Pancreas (tissue), 10 donors: ENCODE results near the gene TMEM151A. TPM values are rescaled to one million over a fixed set of nuclear protein-coding genes. Genes with fewer than 3 reads are reported as not detected.

Experiments used
- ATAC-seq, 4 donors: fragments of 200-7000 bp; cut with Tn5 transposase; one replicate each; pipeline versions ENCODE4 v1.8.0 to v1.9.1; 2020; ENCODE audit warnings: mild to moderate bottlenecking in 4 of 4, moderate library complexity in 4 of 4
- DNase-seq, 6 donors: peaks; one replicate each; pipeline ENCODE4 v3.0.0-alpha.2; 2020
- FAIRE-seq: peaks from 2 replicates; lab custom pipeline; 2012; peaks lifted over from hg19 to GRCh38; lab: Jason Lieb, UNC
- H3K27ac ChIP-seq, 4 donors: fragments of 200-600 bp; sonication (generic); 1 replicate in 3 of 4; 2 replicates in 1 of 4; pipeline versions ENCODE4 v1.5.0 to v1.8.0; 2020
- H3K27me3 ChIP-seq, 4 donors: fragments of 200-600 bp; one replicate each; pipeline ENCODE4 v1.8.0; 2021
- H3K36me3 ChIP-seq, 3 donors: fragments of 200-600 bp; sonication (generic) in 1 of 3; one replicate each; pipeline versions ENCODE4 v1.5.0 to v1.8.0; 2020 to 2021
- H3K4me1 ChIP-seq, 3 donors: fragments of 200-600 bp; one replicate each; pipeline ENCODE4 v1.8.0; 2021
- H3K4me3 ChIP-seq, 4 donors: fragments of 200-600 bp; sonication (generic) in 2 of 4; one replicate each; pipeline versions ENCODE4 v1.5.0 to v1.8.0; 2020 to 2021
- H3K9me3 ChIP-seq, 4 donors: fragments of 200-600 bp; one replicate each; pipeline ENCODE4 v1.8.0; 2021
- CTCF ChIP-seq, 4 donors: fragments of 200-600 bp; sonication (generic) in 3 of 4; IDR thresholded peaks; one replicate each; pipeline versions ENCODE4 v1.5.0 to v1.8.0; 2021; ENCODE audit warnings: antibody characterized with exemption in 4 of 4
- WGBS, 2 donors: extraction: QIAGEN DNeasy Blood & Tissue Kit; methylation state at CpG; one replicate each; pipeline ENCODE4 v1.1.7; 2013; 5-methylcytosine and 5-hydroxymethylcytosine counted together
- intact Hi-C, 3 donors: fragments of 100-400 bp; cut with DNase I; formaldehyde crosslinking; loops; one replicate each; pipeline versions ENCODE4 v1.11.1 to v1.14.2; 2022
- polyA plus RNA-seq, 2 donors: library from polyadenylated mRNA; stranded (reverse); fragments of 200-250 nt; gene quantifications; one replicate each; pipeline ENCODE4 v1.2.3, GENCODE V29; 2013
- total RNA-seq, 6 donors: library from RNA; stranded (reverse); fragmentation: NEBNext Ultra II Directional in 4 of 6; extraction: Animal tissue kit (Norgen Biotek cat#: 25700) in 4 of 6; gene quantifications; one replicate each; pipeline versions ENCODE4 v1.2.1 to v1.2.4, GENCODE V29; 2021 to 2023
- donor health status: healthy with polysubstance abuse.
- donor health status: DM: no; HTN: no; CAD: no; lungs with moderate emphysema.
- donor health status: DM: no; HTN: no; CAD: no.
- donor health status: control.
- donor health status: control.
- donor health status: Bipolar disorder and iron deficiency.
- donor health status: DM: yes; HTN: yes; CAD: no.
- donor health status: DM: no; HTN: no; CAD: no.
- donor health status: DM: no; HTN: no; CAD: no.
- donor health status: DM: yes; HTN: yes; CAD: no.

TMEM151A gene
- total and polyA plus RNA-seq, 8 donors, result 0.49 to 4.4 (median 0.75) TPM

GRCh38 chr11:66259225-66259624 lies 32.5 kb upstream of the TMEM151A start:
- no peaks in the 10 kb centered on the region for H3K36me3 ChIP-seq
- no peak for ATAC-seq
- no peaks in the 10 kb centered on the region for H3K9me3 ChIP-seq
- intact Hi-C loops, result no loop called here
- H3K4me1 ChIP-seq, result peaks cover 0 to 6% (median 0%) of the 10 kb centered on the region in 3 donors
- no peaks in the 10 kb centered on the region for H3K27me3 ChIP-seq
- WGBS, 2 donors, result 97 to 99% methylated on average over 2 of the region's 2 CpGs
- H3K4me3 ChIP-seq, result no peak overlapping the region
- no peak for DNase-seq
- no peak for TF ChIP-seq CTCF (IDR thresholded peaks at IDR 0.05)
- no peak overlapping the region for H3K27ac ChIP-seq
- FAIRE-seq, result no peak

DNA sequence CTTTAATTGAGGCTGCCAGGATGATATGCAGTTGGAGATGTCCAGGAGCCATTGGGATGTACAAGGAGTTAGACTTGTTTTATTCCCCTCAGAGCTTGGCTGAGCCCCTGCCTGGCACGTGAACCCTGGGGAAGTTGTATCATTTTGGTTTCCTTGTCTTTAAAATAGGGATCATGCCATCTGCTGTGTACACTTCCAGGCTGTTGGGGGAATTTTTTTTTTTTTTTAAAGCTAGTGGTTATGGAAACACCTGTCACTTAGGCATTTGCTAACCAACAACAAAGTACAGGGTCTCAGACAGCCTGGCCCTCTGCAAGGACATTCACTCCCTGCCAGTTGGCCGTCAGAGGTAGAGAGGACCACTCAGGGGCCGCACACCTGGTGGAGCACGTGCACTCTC lies 31.7 kb upstream of the TMEM151A start:
- intact Hi-C loops, result no loop called here
- no peak for FAIRE-seq
- Histone ChIP-seq H3K4me3 (no peak overlapping the region), H3K36me3 (no peaks in the 10 kb centered on the region), H3K4me1 (peaks cover 0 to 6% (median 0%) of the 10 kb centered on the region in 3 donors), H3K27ac (no peak overlapping the region), H3K27me3 (no peaks in the 10 kb centered on the region), H3K9me3 (no peaks in the 10 kb centered on the region)
- no peak for DNase-seq
- no peak for TF ChIP-seq CTCF (IDR thresholded peaks at IDR 0.05)
- WGBS, 2 donors, result 87 to 91% methylated on average over 4 of the region's 4 CpGs
- no peak for ATAC-seq

DNA sequence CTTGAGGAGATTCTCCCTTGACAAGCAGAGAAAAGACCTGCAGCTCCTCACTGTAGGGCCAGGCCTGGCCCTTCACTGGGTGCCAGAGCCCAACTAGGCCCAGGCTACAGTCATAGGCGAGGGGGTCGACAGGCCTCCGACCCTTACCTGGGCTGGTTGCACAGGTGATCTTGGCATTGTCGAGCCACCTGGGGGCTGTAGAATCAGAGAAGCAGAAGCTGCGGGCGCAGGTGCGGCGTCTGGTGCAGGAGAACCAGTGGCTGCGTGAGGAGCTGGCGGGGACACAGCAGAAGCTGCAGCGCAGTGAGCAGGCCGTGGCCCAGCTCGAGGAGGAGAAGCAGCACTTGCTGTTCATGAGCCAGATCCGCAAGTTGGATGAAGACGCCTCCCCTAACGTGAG lies 30.1 kb upstream of the TMEM151A start:
- Histone ChIP-seq H3K4me3 (no peak overlapping the region), H3K27me3 (no peaks in the 10 kb centered on the region), H3K36me3 (no peaks in the 10 kb centered on the region), H3K27ac (no peak overlapping the region), H3K4me1 (peaks cover 0 to 6% (median 0%) of the 10 kb centered on the region in 3 donors), H3K9me3 (no peaks in the 10 kb centered on the region)
- intact Hi-C loops, result no loop called here
- ATAC-seq (no peak), FAIRE-seq (no peak), DNase-seq (peak in 1 of 6 donors; percentile 67)
- WGBS, 2 donors, result 92 to 95% methylated on average over 16 of the region's 16 CpGs
- no peak for TF ChIP-seq CTCF (IDR thresholded peaks at IDR 0.05)

DNA sequence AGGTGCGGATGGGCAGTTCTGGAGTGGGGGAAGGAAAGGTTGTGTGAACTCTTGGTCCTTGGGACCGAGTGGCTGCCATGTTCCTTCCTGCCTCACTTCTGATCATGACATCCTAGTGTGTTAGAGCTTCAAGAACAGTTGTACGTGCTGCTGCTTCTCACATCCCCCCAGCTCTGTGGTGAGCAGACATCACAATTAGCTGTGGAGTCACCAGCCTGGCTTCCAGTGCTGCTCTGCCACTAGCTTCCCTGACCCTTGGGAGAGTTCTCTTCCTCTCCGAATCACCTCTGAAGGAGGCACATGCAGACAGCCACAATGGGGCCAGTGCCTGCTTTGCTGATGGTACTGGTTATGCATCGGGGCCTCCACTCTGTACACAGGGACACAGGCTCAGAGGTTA lies 29.5 kb upstream of the TMEM151A start:
- no peak overlapping the region for H3K27ac ChIP-seq
- peaks cover 0 to 6% (median 0%) of the 10 kb centered on the region in 3 donors for H3K4me1 ChIP-seq
- H3K36me3 ChIP-seq, result no peaks in the 10 kb centered on the region

More for the DNA sequence above, 29.5 kb upstream of the TMEM151A start:
- DNase-seq, result peak in 1 of 6 donors; percentile 25
- Histone ChIP-seq H3K27me3 (no peaks in the 10 kb centered on the region), H3K4me3 (no peak overlapping the region), H3K9me3 (no peaks in the 10 kb centered on the region)
- 93 to 94% methylated on average over 5 of the region's 5 CpGs for WGBS, 2 donors
- ATAC-seq, result no peak
- no peak for TF ChIP-seq CTCF (IDR thresholded peaks at IDR 0.05)
- intact Hi-C loops, result no loop called here
- FAIRE-seq, result no peak
